Measurements from ENCODE around the gene MAN2A1.

The MAN2A1 gene

GRCh38 chr5:109659901-109660300 lies 29.8 kb upstream of the MAN2A1 start:
- TF ChIP-seq ZNF223 (tag by site-specific recombination; IDR thresholded peaks at IDR 0.05) = no peak
- no peak for TF ChIP-seq ZNF184 (tag by site-specific recombination; IDR thresholded peaks at IDR 0.05)
- TF ChIP-seq ZBTB6 (tag by site-specific recombination; IDR thresholded peaks at IDR 0.05) = no peak
- TF ChIP-seq AEBP2 (tag by site-specific recombination; IDR thresholded peaks at IDR 0.05; ENCODE audit: borderline replicate concordance) = no peak
- TF ChIP-seq OSR2 (tag by site-specific recombination; IDR thresholded peaks at IDR 0.05) = no peak
- no peak for TF ChIP-seq MEIS1 (CRISPR knock-in tag; IDR thresholded peaks at IDR 0.05; ENCODE audit: borderline replicate concordance)
- TF ChIP-seq ZNF26 (tag by site-specific recombination; IDR thresholded peaks at IDR 0.05) = no peak
- TF ChIP-seq ZBTB44 (tag by site-specific recombination; IDR thresholded peaks at IDR 0.05) = no peak
- no peak for TF ChIP-seq ZNF518A (tag by site-specific recombination; conservative IDR thresholded peaks at IDR 0.05; ENCODE audit: low read depth)
- TF ChIP-seq ZNF132 (tag by site-specific recombination; IDR thresholded peaks at IDR 0.05; ENCODE audit: borderline replicate concordance) = no peak
- TF ChIP-seq ZSCAN16 (tag by site-specific recombination; IDR thresholded peaks at IDR 0.05) = no peak
- no peak for TF ChIP-seq ZFHX2 (tag by site-specific recombination; conservative IDR thresholded peaks at IDR 0.05)
- no peak for TF ChIP-seq ZBTB8A (tag by site-specific recombination; IDR thresholded peaks at IDR 0.05)
- TF ChIP-seq ZNF37A (tag by site-specific recombination; IDR thresholded peaks at IDR 0.05) = no peak
- no peak for TF ChIP-seq ZFP3 (tag by site-specific recombination; IDR thresholded peaks at IDR 0.05; ENCODE audit: low read depth)
- ChIA-PET CTCF (no interaction called here), POLR2A (no interaction called here)

GRCh38 chr5:109660301-109660700 lies 29.4 kb upstream of the MAN2A1 start:
- no peaks in the 10 kb centered on the region for H3K4me1 ChIP-seq (ENCODE audit: control insufficient read depth, insufficient read depth, low read length)
- ChIA-PET POLR2A (no interaction called here), CTCF (no interaction called here)
- H3K27ac ChIP-seq (ENCODE audit: extremely low read depth, low read depth, low read length) = no peak overlapping the region
- no peak overlapping the region for H3K4me3 ChIP-seq (ENCODE audit: low read depth, low read length)
- H3K9me3 ChIP-seq (ENCODE audit: control insufficient read depth, insufficient read depth, low read depth, low read length) = no peaks in the 10 kb centered on the region
- no peaks in the 10 kb centered on the region for H3K36me3 ChIP-seq (ENCODE audit: control insufficient read depth in 2 of 2, insufficient read depth in 1 of 2, low read length in 2 of 2)
- no peak for TF ChIP-seq ZNF544 (tag by site-specific recombination; IDR thresholded peaks at IDR 0.05)
- TF ChIP-seq SCRT1 (tag by site-specific recombination; IDR thresholded peaks at IDR 0.05; ENCODE audit: borderline replicate concordance) = no peak
- TF ChIP-seq SP2 (tag by site-specific recombination; IDR thresholded peaks at IDR 0.05) = no peak
- no peak for TF ChIP-seq PRDM4 (tag by site-specific recombination; IDR thresholded peaks at IDR 0.05)

More at GRCh38 chr5:109659901-109660300, 29.8 kb upstream of the MAN2A1 start:
- Histone ChIP-seq H3K36me3 (ENCODE audit: control insufficient read depth in 2 of 2, insufficient read depth in 1 of 2, low read length in 2 of 2) (no peaks in the 10 kb centered on the region), H3K9me3 (ENCODE audit: control insufficient read depth, insufficient read depth, low read depth, low read length) (no peaks in the 10 kb centered on the region), H3K4me3 (ENCODE audit: low read depth, low read length) (no peak overlapping the region), H3K27ac (ENCODE audit: extremely low read depth, low read depth, low read length) (no peak overlapping the region), H3K4me1 (ENCODE audit: control insufficient read depth, insufficient read depth, low read length) (no peaks in the 10 kb centered on the region)
